CD4-positive, alpha-beta T cell treated with Interleukin-17A for 4 hours (primary cell): Measurements from ENCODE around the gene UGGT1.
"Not testable (repeated sequence)": the region's sequence is repeated elsewhere in the genome, so short reads cannot be mapped to it uniquely, and the experiment has no call there.

Experiments used
- DNase-seq: peaks from one replicate; pipeline ENCODE4 v3.0.0-alpha.2; 2020; ENCODE audit warnings: mixed read lengths

UGGT1 gene

GRCh38 chr2:128178149-128178649 is 87.2 kb downstream of the UGGT1 start:
- no peak for DNase-seq

DNA sequence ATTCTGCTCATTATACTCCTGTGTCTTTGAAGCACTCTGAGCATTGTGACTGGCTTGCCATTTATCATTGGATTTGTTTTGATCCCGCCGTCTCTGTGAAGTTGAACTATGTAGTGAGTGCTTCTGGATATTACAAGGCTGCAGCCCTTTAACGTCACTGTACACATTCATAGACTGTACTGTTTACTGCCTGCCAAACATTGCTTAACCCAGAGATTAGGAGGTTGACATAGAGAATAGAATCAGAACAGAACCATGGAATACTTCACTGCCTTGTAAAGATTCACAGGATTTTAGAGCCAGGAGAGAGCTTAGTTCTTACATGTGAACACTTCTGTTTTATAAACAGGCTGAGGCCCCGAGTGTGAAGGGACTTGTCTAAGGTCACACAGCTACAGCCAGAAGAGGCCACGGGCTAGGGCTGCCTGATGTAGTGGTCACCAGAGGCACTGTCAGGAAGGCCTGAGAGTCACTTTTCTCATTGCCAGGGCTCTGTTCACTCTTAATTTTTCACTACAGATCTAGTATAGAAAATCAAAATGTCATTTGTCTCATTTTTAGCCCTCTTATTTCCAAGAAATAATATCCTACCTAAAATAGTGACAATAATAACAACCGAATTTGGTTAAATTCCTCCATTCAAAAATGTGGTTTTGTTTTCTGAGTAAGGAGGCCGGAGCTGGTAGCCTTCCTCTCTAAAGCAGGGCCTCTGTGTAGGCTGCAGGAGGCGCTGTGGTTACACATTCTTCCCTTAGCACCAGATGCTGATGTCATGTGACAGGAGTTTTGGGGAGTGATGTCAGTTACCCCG is 87.9 kb downstream of the UGGT1 start:
- DNase-seq: peak; percentile 59

DNA sequence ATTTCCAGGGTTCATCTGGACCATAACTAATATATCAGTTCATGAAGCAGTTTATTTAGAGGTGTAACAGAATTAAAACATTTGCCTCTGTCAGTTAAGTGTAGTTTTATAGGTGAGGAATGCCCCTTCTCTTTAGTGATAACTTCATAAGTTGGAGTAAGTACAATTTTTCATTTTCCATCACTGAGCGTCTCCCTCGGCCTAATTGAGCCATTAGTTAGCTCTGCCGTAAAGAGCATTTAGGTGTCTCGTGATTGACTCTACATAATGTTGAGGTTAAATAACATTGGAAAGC is 88.4 kb downstream of the UGGT1 start:
- no peak for DNase-seq

DNA sequence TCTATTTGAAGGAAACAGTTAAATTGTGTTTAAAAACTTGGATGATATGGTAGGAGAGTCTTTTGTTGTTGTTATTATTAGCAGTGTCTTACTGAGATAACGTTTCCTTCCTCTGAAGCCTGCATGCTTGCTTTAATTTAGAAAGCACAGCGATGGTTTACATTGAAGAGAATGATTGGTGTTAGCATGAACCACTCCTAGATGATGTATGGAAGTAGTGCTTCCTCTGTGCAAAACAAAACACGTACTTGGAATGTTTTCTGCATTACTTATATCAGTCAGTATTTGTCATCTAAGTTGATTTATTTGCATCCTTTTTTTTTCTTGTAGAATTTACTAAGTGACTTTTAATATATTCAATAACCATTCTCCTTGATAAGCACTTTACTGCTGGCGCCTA is 89.0 kb downstream of the UGGT1 start:
- no peak for DNase-seq

- no peak for DNase-seq
Measured at GRCh38 chr2:128185576-128185975, 94.6 kb downstream of the UGGT1 start.

DNA sequence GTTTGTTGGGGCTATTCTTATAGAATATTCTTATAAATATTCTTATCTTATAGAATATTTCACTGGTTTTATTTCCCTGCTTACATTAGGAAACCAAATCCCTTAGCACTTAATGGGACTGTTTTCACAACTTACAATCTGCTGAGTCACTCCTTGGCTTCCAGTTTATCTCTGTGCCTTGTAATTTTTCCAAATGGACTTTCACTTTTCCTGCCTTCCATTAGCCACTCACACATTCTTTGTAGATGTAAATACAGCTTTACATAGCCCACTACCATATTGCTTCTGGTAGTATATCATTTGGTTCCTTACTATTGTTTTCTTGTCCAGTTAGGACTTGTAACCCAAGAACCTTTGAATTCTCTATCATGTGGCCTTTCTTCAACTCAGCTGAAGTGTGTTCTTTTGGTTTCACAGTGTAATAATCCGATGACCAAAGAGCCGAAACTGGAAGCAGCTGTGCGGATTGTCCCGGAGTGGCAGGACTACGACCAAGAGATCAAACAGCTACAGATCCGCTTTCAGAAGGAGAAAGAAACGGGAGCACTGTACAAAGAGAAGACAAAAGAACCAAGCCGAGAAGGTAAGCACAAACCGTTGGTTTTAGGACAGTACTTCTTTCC is 96.1 kb downstream of the UGGT1 start:
- no peak for DNase-seq

GRCh38 chr2:128195435-128195984 is 104.5 kb downstream of the UGGT1 start:
- no peak for DNase-seq

GRCh38 chr2:128196026-128196425 is 105.0 kb downstream of the UGGT1 start:
- no peak for DNase-seq

DNA sequence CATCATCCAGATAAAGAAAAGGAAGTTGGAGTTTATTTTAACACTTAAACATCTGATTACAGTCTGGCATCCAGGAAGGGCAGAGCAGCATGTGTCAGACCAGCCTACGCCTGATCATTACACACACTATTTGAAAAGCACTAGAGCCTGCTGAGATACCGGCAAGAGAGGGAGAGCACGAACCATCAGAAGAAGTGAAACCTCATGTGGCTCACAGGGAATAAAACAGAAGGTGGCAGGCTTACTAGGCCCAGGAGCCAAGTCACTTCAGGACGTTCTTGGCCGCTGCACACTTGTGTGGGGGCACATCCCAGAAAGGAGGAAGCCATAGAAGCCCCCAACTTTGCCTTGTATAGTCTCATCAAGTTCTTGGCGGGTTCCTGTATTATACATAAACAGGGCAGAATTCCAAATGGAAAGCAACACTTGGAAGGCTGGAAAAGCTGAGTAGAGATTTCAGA is 105.5 kb downstream of the UGGT1 start:
- no peak for DNase-seq

DNA sequence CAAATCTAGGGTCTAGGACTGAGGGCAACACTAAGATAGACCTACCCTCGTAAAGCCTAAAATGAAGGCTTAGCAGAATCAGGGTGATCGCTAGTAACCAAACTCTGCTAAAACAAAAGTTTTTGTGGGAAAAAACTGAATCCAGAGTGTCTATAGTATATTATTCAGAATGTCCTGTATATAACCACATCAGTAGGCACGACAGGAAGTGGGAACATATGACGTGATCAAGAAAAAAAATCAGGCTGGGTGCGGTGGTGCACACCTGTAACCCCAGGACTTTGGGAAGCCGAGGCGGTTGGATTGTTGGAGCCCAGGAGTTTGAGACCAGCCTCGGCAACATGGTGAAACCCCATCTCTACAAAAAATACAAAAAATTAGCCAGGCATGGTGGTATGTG is 106.1 kb downstream of the UGGT1 start:
- DNase-seq: no peak

GRCh38 chr2:128198656-128199055 is 107.7 kb downstream of the UGGT1 start:
- no peak for DNase-seq

DNA sequence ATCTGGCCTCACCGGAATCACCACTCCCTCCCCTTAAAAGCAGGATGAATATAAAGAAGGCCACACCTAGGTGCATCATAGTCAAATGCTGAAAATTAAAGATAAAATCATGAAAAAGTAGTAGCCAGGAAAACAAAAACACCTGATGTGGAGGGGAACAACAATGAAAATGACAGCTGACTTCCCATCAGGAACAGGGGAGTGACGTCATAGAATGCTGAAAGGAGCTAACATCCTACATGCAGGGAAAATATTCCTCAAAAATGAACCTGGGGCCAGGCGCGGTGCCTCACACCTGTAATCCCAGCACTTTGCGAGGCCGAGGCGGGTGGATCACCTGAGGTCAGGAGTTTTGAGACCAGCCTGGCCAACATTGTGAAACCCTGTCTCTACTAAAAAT is 108.1 kb downstream of the UGGT1 start:
- DNase-seq: no peak

DNA sequence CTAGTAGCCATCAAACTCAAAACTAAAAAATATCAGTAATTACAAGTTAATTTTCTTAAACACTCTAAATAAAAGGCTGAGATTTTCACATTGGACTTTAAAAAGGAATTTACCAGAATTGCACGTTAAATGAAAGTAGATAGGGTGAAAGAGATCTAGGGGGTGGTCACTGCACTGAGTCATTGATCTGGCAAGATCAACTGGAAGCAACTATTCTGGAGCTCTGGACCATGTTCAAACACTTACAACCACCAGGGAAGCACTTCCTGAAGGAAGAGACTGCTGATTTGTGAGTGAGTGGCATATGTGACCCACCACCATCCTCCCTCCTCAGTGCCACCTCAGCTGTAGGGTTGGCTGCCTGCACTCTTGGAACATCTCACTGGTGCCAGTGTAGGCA is 111.8 kb downstream of the UGGT1 start:
- DNase-seq: no peak

DNA sequence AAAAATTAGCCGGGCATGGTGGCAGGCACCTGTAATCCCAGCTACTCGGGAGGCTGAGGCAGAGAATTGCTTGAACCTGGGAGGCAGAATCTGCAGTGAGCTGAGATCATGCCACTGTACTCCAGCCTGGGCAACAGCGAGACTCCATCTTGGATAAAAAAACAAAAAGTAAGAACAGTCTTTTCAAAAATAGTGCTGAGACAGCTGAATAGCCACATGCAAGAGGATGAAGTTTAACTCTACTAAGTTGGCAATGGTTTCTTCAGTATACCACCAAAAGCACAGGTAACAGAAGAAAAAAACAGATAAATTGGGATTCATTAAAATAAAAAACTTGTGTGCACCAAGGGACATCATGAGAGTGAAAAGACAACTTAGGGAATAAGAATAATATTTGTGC is 115.2 kb downstream of the UGGT1 start:
- no peak for DNase-seq

GRCh38 chr2:128208023-128208422 is 117.0 kb downstream of the UGGT1 start:
- no peak for DNase-seq

- not testable (repeated sequence) for DNase-seq
Measured at GRCh38 chr2:128208631-128209324, 117.8 kb downstream of the UGGT1 start.

DNA sequence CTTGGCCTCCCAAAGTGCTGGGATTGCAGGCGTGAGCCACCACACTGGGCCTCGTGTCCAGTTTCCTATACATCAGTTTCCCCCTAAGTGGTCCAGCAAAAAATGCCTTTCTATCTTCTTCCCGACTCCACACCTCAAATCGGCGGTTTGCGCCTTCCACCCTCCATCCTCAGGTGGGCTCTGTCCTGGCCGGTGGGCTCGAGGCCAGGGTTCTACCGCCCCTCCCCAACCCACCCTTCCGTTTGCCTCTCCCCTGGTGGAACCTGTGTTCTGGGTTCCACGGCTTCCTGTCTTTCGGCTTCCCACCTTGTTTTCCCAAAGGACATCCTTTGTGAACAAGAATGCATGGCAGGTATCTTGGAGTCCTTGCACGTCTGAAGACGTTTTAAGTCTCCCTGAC is 123.3 kb downstream of the UGGT1 start:
- DNase-seq: no peak

GRCh38 chr2:128214866-128215460 is 124.0 kb downstream of the UGGT1 start:
- no peak for DNase-seq

GRCh38 chr2:128215897-128216642 is 125.1 kb downstream of the UGGT1 start:
- DNase-seq: no peak

DNA sequence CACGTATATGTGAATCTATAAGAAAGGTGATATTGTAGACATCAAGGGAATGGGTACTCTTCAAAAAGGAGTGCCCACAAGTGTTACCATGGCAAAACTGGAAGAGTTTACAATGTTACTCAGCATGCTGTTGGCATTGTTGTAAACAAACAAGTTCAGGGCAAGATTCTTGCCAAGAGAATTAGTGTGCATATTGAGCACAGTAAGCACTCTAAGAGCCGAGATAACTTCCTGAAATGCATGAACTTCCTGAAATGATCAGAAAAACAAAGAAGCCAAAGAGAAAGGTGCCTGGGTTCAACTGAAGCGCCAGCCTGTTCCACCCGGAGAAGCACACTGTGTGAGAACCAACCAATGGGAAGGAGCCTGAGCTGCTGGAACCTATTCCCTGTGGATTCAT is 126.7 kb downstream of the UGGT1 start:
- DNase-seq: no peak

- DNase-seq: no peak
Measured at GRCh38 chr2:128219891-128220290, 128.9 kb downstream of the UGGT1 start.

GRCh38 chr2:128227862-128228261 is 136.9 kb downstream of the UGGT1 start:
- no peak for DNase-seq
